ENCODE data around the gene A2M. TPM values are rescaled to one million over a fixed set of nuclear protein-coding genes. Genes with fewer than 3 reads are reported as not detected.

A2M gene
- polyA plus RNA-seq, 6 donors from 2014 or later = 0.48 TPM; not detected in 5

DNA sequence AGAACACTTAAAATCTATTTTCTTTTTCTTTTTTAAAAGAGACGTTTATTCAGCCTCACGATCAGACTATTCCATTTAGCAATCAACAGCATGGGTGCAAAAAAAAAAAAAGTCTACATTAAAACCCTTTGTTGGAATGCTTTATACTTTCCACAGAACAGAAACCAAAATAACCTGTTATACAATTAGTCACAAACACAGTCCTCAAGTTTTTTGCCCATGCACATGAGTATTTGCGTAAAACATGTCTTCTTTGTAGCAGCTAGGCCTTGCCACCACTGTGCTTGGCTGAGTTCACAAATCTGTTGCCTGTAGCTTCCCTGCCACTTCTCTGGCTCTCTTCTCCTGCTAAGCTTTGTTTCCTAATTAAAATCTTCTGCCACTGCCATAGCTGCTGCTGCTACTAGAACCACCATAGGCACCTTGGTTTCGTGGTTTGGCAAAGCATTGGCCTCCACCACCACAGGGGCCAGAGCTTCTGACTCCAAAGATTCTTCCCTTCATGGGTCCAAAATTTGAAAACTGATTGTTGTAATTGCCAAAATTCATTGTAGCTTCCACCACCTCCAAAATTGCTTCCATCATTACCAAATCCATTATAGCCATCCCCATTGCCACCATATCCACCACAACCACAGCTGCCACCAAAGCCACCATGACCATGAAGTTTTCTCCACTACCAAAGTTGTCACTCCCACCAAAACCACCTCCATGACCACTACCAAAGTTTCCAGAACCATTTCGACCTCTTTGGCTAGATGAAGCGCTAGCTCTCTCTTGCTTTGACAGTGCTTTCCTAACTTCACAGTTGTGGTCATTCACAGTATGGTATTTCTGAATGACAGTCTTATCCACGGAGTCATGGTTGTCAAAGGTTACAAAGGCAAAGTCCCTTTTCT is 88.3 kb downstream of the A2M start:
- H3K4me1 Mint-ChIP-seq = no peaks in the 10 kb centered on the region
- ATAC-seq (ENCODE audit: low read depth in 2 of 2) = no peak

DNA sequence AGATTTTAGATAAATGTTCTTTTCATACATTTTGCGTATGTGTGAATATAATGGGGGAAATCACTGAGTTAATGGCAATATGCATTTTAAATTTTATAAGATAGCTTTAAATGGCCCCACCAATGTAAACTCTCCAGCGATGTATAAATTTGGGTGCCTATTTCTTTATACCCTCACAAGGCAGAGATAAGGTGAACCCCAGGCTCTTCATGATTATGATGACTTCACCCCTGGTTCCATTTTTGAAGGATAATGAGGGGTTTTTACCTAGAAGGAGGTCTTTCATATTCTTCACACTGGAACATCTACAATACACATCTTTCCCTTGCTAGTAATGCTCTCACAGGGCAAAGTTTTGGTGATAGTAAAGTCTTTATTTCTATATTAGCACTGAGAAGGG is 91.2 kb downstream of the A2M start:
- DNase-seq = no peak
- Mint-ChIP-seq H3K4me1 (no peaks in the 10 kb centered on the region), H3K27me3 (no peaks in the 10 kb centered on the region), H3K4me3 (no peak overlapping the region), H3K36me3 (no peaks in the 10 kb centered on the region), H3K9me3 (peaks cover 0 to 2% (median 0%) of the 10 kb centered on the region in 7 donors), H3K27ac (no peak overlapping the region)
- ATAC-seq (ENCODE audit: low read depth in 2 of 2) = no peak

More for the DNA sequence above, 88.3 kb downstream of the A2M start:
- no peak for DNase-seq
- peaks cover 0 to 2% (median 0%) of the 10 kb centered on the region in 7 donors for H3K9me3 Mint-ChIP-seq
- H3K27me3 Mint-ChIP-seq = no peaks in the 10 kb centered on the region
- H3K36me3 Mint-ChIP-seq = no peaks in the 10 kb centered on the region
- H3K4me3 Mint-ChIP-seq = no peak overlapping the region
- peak overlapping the region in 1 of 6 donors; percentile 11 for H3K27ac Mint-ChIP-seq

DNA sequence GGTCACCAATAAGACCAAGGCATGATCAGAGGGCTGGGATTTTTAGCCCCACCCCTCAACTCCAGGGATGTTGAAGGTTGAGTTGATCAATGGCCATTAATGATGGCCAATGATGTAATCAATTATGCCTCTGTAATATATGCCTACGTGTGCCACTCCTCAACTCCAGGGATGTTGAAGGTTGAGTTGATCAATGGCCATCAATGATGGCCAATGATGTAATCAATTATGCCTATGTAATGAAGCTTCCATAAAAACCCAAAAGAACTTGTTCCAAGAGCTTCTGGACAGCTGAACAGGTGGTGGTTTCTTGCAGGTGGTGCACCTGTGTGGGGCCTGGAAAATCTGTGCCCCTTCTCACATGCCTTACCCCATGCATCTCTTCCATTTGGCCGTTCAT is 93.1 kb downstream of the A2M start:
- peaks cover 0 to 3% of the 10 kb centered on the region in 2 donors for H3K36me3 Mint-ChIP-seq
- H3K4me3 Mint-ChIP-seq = no peak overlapping the region
- no peaks in the 10 kb centered on the region for H3K4me1 Mint-ChIP-seq
- peaks cover 1 to 11% (median 3%) of the 10 kb centered on the region in 7 donors for H3K9me3 Mint-ChIP-seq
- DNase-seq = no peak
- H3K27ac Mint-ChIP-seq = no peak overlapping the region
- no peak for ATAC-seq (ENCODE audit: low read depth in 2 of 2)
- H3K27me3 Mint-ChIP-seq = no peaks in the 10 kb centered on the region

Other genes with a start within 250 kb of the A2M start
- gene PHC1, start 201.4 kb downstream of the A2M start, polyA plus RNA-seq (ENCODE audit: low read depth in 6 of 6) = 10 to 100 TPM; 14.9 to 31.0 (median 18.8) TPM
- gene M6PR, start 166.3 kb downstream of the A2M start, polyA plus RNA-seq (ENCODE audit: low read depth in 6 of 6) = 100 to 1,000 TPM; 170 to 267 (median 192) TPM
- gene KLRG1, start 126.4 kb downstream of the A2M start, polyA plus RNA-seq (ENCODE audit: low read depth in 6 of 6) = 1 to 10 TPM in 5 of 6 donors, under 1 TPM in 1; 0.40 to 7.1 (median 4.7) TPM
- not detected for gene PZP, start 92.5 kb upstream of the A2M start, polyA plus RNA-seq (ENCODE audit: low read depth in 6 of 6)

All from naive B cell (primary cell).